Measurements from ENCODE around the gene NUMBL.

DNA sequence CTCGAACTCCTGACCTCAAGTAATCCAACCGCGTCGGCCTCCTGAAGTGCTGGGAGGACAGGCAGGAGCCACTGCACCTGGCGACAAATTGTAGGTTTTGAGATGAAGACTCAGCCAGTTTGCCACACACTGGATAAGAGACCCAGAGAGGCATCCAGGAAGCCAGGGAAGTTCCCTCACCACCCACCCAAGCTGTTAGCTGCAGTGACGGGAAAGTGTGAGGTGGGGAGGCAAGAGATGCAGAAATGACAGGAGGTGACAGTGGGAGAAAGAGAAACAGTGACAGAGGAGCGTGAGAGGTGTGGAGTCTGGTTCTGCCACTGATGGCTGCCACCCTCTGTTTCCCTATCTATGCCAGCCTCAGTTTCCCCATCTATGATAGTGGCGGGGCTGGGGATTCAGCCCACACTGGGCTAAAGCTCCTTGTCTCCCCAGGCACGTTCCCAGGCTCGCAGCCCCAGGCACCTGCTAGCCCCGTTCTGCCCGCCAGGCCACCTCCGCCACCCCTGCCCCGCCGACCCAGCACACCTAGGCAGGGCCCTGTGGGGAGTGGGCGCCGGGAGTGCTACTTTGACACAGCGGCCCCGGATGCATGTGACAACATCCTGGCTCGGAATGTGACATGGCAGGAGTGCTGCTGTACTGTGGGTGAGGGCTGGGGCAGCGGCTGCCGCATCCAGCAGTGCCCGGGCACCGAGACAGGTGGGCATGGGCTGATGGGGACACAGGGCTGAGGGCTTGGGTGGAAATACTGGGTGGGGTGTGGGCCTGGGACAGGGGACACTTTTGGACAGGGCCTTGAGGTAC, 68.3 kb downstream of the NUMBL start:
- TF ChIP-seq YY1 (IDR thresholded peaks at IDR 0.05; ENCODE audit: insufficient read depth, insufficient read length) (no peak), ZNF274 (IDR thresholded peaks at IDR 0.05; ENCODE audit: low read depth, low read length) (no peak)

All from NT2/D1 (cell line).